Cardiac septum (tissue), 1 donor: ENCODE results near the gene INAVA. TPM values are rescaled to one million over a fixed set of nuclear protein-coding genes. Genes with fewer than 3 reads are reported as not detected.
A peak's percentile ranks its signal among the peaks of the same experiment; 100 is the strongest.
"Not testable (repeated sequence)": the region's sequence is repeated elsewhere in the genome, so short reads cannot be mapped to it uniquely, and the experiment has no call there.

Experiments used
- DNase-seq: peaks from one replicate; pipeline ENCODE4 v3.0.0-alpha.2; 2020; ENCODE audit warnings: low spot score
- intact Hi-C: fragments of 100-400 bp; cut with DNase I; formaldehyde crosslinking; loops from one replicate; pipeline ENCODE4 v1.14.0; 2022
- total RNA-seq: library from RNA; stranded (reverse); fragmentation: NEBNext Ultra II Directional; extraction: Animal tissue kit (Norgen Biotek cat#: 25700); gene quantifications from one replicate; pipeline ENCODE4 v1.2.1, GENCODE V29; 2021
- donor health status: DM: no; HTN: no; CAD: no.

Gene INAVA
- total RNA-seq, 1 donor from 2014 or later: 0.27 TPM

- no peak for DNase-seq
- intact Hi-C loops: no loop called here
Measured at GRCh38 chr1:200911361-200911760, 16.7 kb downstream of the INAVA start.

- DNase-seq, intact Hi-C loops: not testable (repeated sequence)
Measured at GRCh38 chr1:200911936-200912335, 17.2 kb downstream of the INAVA start.

GRCh38 chr1:200912737-200913407 is 18.2 kb downstream of the INAVA start:
- intact Hi-C loops: no loop called here
- DNase-seq: no peak

DNA sequence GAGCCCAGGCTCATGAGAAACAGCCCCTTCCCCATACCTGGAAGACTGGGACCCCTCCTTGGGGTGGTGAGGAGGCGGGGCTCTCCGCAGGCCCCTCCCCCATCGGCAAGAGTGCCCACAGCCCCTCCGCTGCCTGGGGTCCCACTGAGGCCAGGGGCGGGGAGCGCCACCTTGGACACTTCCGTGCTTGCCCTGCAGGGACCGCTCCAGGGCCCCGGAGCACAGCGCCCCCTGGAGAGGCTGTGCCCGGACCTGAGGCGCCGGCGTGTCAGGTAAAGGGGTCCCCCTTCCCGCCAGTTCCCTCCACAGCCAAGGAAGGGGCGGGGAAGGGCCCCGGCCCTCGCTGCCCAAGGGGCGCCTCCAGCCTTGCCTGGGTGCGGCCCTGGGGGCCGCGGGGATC is 21.5 kb downstream of the INAVA start:
- intact Hi-C loops: no loop called here
- DNase-seq: no peak

DNA sequence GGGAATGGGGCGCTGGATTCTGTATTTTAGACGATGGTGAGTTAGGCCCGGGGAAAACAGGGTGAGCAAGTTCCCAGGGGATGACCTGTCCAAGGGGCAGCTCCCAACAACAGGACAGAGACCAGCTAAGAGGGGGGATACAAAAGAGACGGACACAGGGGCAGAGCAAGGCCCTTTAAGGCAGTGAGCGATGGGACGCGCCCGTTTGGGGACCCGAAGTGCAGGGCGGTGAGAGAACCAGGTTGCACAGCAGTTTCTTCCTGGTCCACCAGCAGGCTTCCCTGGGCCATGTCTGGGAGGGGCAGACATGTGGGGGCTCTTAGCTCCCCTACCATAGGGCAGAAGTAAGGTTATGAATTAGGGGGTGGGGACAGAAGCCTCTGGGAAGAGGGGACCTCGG is 22.0 kb downstream of the INAVA start:
- no peak for DNase-seq
- intact Hi-C loops: no loop called here

- intact Hi-C loops: no loop called here
- peak; percentile 83 for DNase-seq
Measured at GRCh38 chr1:200917291-200917817, 22.7 kb downstream of the INAVA start.

GRCh38 chr1:200918006-200918405 is 23.3 kb downstream of the INAVA start:
- peak; percentile 0 for DNase-seq
- intact Hi-C loops: no loop called here

GRCh38 chr1:200919386-200919785 is 24.7 kb downstream of the INAVA start:
- peak; percentile 57 for DNase-seq

GRCh38 chr1:200921571-200922110 is 26.9 kb downstream of the INAVA start:
- peak; percentile 53 for DNase-seq
- intact Hi-C loops: no loop called here

More at GRCh38 chr1:200919386-200919785, 24.7 kb downstream of the INAVA start:
- intact Hi-C loops: no loop called here

DNA sequence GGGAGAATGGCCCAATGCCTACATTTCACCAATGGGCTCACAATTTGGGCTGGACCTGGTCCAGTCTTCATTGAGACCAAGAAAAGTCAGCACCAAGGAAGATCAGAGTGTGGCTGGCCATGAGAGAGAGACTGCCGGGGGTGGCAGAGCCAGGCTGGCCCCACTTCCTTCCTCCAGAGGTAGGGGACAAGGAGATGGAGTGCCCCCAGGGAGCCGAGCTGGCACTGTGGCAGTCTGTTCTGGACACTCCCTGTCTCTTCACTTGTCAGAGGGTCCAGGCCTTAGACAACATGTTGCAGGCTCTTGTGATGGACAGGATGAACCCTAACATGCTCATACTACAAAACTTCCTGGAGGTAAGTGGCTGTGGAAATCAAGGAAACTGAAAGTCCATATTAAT is 27.7 kb downstream of the INAVA start:
- intact Hi-C loops: no loop called here
- DNase-seq: peak; percentile 17

DNA sequence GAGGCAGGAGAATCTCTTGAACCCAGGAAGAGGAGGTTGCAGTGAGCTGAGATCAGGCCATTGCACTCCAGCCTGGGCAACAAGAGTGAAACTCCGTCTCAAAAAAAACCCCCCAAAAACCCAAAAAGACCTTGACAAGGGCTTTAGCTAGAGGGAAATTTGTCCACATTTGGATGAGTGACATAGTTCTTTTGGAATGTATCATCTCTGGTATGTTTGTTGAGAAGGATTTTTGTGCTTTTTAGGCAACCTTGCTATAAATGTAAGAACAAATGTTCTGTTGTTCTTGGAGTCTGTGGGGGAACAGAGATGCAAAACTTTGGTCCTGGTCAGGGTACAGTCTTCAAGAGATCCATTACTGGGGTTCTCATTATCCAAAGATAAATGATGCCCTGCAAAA is 28.9 kb downstream of the INAVA start:
- no peak for DNase-seq

GRCh38 chr1:200925831-200926230 is 31.1 kb downstream of the INAVA start:
- DNase-seq: no peak
- intact Hi-C loops: no loop called here

More for the DNA sequence above, 28.9 kb downstream of the INAVA start:
- intact Hi-C loops: no loop called here

DNA sequence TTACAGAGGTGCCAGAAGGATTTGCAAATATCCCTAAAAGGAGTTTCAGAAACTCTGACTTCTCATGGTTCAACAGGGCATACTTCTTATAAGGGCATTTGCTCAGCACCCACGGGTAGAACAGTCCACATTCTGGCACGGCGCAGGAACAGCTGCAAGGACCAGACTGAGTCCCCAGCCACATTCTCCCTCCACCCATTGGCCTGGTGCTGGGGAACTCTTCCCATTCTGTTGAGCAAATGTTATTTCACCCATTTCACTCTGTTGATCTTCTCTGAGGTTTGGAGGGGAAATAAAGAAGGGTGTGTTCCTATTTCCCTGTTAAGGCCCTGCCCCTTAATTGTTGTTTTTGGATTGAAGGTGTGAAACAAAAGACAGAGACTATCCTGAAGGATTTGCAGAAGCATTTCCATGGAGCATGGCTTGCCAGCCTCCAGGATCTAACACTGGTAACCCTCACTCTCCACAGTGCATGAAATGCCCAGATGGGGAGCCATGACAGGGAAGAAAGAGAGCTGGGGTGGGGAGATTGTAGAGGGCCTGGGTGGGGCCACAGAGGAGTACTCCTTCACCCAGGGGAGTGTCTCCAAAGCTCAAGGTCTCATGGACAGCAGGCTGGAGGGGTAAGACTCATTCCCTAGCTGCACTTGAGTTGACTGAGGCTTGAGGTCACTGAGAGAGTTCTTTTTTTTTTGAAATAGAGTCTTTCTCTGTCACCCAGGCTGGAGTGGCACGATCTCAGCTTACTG is 35.0 kb downstream of the INAVA start:
- peak; percentile 50 for DNase-seq
- intact Hi-C loops: no loop called here

GRCh38 chr1:200930285-200930684 is 35.6 kb downstream of the INAVA start:
- intact Hi-C loops: not testable (repeated sequence)
- peak; percentile 55 for DNase-seq

DNA sequence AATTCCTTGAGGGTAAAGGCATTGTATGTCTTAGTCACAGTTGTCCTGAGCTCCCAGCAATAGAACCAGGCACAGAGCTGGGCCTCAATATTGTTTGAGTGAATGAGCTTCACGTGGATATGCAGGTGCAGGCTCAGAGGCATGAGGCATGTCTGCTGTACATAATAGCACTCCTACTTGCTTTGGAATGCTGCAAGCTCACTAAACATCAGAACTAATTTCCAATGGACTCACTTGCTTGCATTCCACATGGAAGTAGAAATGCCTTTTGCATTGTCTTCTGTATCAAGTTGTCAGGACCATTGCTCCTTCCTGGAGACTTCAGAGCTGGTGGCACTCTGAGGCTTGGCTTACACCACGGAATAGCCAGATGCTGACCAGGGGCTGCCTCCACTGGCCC is 37.1 kb downstream of the INAVA start:
- intact Hi-C loops: no loop called here
- no peak for DNase-seq

GRCh38 chr1:200934676-200935245 is 40.1 kb downstream of the INAVA start:
- intact Hi-C loops: no loop called here
- DNase-seq: peak; percentile 39

DNA sequence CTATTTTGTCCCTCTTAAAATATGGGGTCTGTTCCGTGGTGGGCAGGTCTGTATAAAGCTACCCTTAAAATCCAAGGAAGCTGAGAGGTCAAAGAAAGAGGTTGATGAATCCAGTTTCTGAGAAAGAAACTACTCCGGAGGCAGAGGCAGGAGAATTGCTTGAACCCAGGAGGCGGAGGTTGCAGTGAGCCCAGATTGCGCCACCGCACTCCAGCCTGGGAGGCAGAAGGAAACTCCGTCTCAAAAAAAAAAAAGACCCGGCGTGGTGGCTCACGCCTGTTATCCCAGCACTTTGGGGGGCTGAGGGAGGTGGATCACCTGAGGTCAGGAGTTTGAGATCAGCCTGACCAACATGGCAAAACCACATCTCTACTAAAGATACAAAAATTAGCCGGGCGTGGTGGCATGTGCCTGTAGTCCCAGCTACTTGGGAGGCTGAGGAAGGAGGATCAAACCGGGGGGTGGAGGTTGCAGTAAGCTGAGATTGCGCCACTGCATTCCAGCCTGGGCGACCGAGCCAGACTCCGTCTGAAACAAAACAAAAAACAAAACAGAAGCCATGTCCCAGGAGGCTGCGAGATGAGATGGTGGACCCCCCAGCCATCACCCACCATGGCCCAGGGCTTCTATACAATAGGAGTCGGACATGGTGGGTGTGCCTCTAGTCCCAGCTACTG is 40.7 kb downstream of the INAVA start:
- DNase-seq: peak; percentile 56
- intact Hi-C loops: not testable (repeated sequence)

- DNase-seq: peak; percentile 73
- intact Hi-C loops: no loop called here
Measured at GRCh38 chr1:200938955-200939354, 44.3 kb downstream of the INAVA start.

DNA sequence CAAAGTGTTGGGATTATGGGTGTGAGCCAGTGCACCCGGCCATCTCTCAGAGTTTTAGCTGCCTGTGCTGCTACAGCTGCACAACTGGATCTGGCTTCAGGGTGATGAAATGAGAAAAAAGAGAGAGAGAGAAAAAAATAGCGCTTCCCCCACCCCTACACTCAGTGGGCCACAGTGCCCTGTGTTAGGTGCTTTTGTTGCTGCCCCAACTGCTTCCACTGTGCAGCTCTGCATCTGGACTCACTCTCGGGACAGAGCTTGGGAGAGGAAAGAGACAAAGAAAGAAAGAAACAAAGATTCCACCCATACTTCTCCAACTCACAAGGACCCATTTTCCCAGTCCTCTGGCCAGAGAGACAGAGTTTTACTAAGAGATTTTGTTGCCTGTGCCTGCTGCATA is 50.4 kb downstream of the INAVA start:
- intact Hi-C loops: no loop called here
- no peak for DNase-seq

GRCh38 chr1:200947059-200947566 is 52.4 kb downstream of the INAVA start:
- intact Hi-C loops: no loop called here
- no peak for DNase-seq
